KOPT-K1 (cell line): ENCODE data around the gene INPP5A.

Experiments
- H3K27ac ChIP-seq: fragments of 200-600 bp; sonication (generic); 2 replicates; pipeline ENCODE4 v1.5.1; 2016; ENCODE audit warnings: antibody characterized with exemption, mild to moderate bottlenecking, low read depth, low read length; ENCODE audit not compliant: poor library complexity, severe bottlenecking
- H3K36me3 ChIP-seq: fragments of 200-600 bp; sonication (generic); 2 replicates; pipeline ENCODE4 v1.5.1; 2017; ENCODE audit warnings: antibody characterized with exemption, mild to moderate bottlenecking, low read length, moderate library complexity; ENCODE audit not compliant: insufficient read depth
- H3K9me3 ChIP-seq: fragments of 200-600 bp; sonication (generic); 2 replicates; pipeline ENCODE4 v1.5.1; 2017; ENCODE audit warnings: antibody characterized with exemption, low read length, mild to moderate bottlenecking; ENCODE audit not compliant: insufficient read depth, poor library complexity, severe bottlenecking

The INPP5A gene

GRCh38 chr10:132798876-132799275 lies 261.3 kb downstream of the INPP5A start:
- Histone ChIP-seq H3K36me3 (no peaks in the 10 kb centered on the region), H3K27ac (no peak overlapping the region), H3K9me3 (no peaks in the 10 kb centered on the region)

GRCh38 chr10:132799865-132800264 lies 262.3 kb downstream of the INPP5A start:
- H3K9me3 ChIP-seq: no peaks in the 10 kb centered on the region

GRCh38 chr10:132802048-132802447 lies 264.5 kb downstream of the INPP5A start:
- Histone ChIP-seq H3K27ac (no peak overlapping the region), H3K36me3 (no peaks in the 10 kb centered on the region)

More at GRCh38 chr10:132799865-132800264, 262.3 kb downstream of the INPP5A start:
- H3K27ac ChIP-seq: no peak overlapping the region
- no peaks in the 10 kb centered on the region for H3K36me3 ChIP-seq

GRCh38 chr10:132802694-132803320 lies 265.2 kb downstream of the INPP5A start:
- Histone ChIP-seq H3K36me3 (no peaks in the 10 kb centered on the region), H3K9me3 (no peaks in the 10 kb centered on the region), H3K27ac (no peak overlapping the region)

More at GRCh38 chr10:132802048-132802447, 264.5 kb downstream of the INPP5A start:
- H3K9me3 ChIP-seq: no peaks in the 10 kb centered on the region

GRCh38 chr10:132803416-132804210 lies 266.0 kb downstream of the INPP5A start:
- H3K9me3 ChIP-seq: no peaks in the 10 kb centered on the region
- no peaks in the 10 kb centered on the region for H3K36me3 ChIP-seq
- H3K27ac ChIP-seq: no peak overlapping the region

GRCh38 chr10:132804287-132804686 lies 266.7 kb downstream of the INPP5A start:
- no peak overlapping the region for H3K27ac ChIP-seq
- no peaks in the 10 kb centered on the region for H3K9me3 ChIP-seq
- H3K36me3 ChIP-seq: no peaks in the 10 kb centered on the region

GRCh38 chr10:132804785-132805426 lies 267.3 kb downstream of the INPP5A start:
- Histone ChIP-seq H3K27ac (no peak overlapping the region), H3K9me3 (no peaks in the 10 kb centered on the region), H3K36me3 (no peaks in the 10 kb centered on the region)

GRCh38 chr10:132805599-132805998 lies 268.0 kb downstream of the INPP5A start:
- H3K9me3 ChIP-seq: no peaks in the 10 kb centered on the region
- no peak overlapping the region for H3K27ac ChIP-seq
- H3K36me3 ChIP-seq: no peaks in the 10 kb centered on the region

- H3K36me3 ChIP-seq: no peaks in the 10 kb centered on the region
- H3K27ac ChIP-seq: no peak overlapping the region
Measured at GRCh38 chr10:132806110-132806509, 268.5 kb downstream of the INPP5A start.

GRCh38 chr10:132806561-132807003 lies 269.0 kb downstream of the INPP5A start:
- Histone ChIP-seq H3K27ac (no peak overlapping the region), H3K36me3 (no peaks in the 10 kb centered on the region), H3K9me3 (no peaks in the 10 kb centered on the region)

More at GRCh38 chr10:132806110-132806509, 268.5 kb downstream of the INPP5A start:
- no peaks in the 10 kb centered on the region for H3K9me3 ChIP-seq

GRCh38 chr10:132807621-132808049 lies 270.0 kb downstream of the INPP5A start:
- no peak overlapping the region for H3K27ac ChIP-seq
- no peaks in the 10 kb centered on the region for H3K36me3 ChIP-seq
- no peaks in the 10 kb centered on the region for H3K9me3 ChIP-seq

- no peaks in the 10 kb centered on the region for H3K36me3 ChIP-seq
- H3K27ac ChIP-seq: no peak overlapping the region
- no peaks in the 10 kb centered on the region for H3K9me3 ChIP-seq
Measured at GRCh38 chr10:132808383-132809231, 271.0 kb downstream of the INPP5A start.

- Histone ChIP-seq H3K27ac (no peak overlapping the region), H3K36me3 (no peaks in the 10 kb centered on the region), H3K9me3 (no peaks in the 10 kb centered on the region)
Measured at GRCh38 chr10:132809232-132810140, 271.9 kb downstream of the INPP5A start.
